Right ventricle myocardium superior (tissue), 1 donor: ENCODE results near the gene RB1. TPM values are rescaled to one million over a fixed set of nuclear protein-coding genes. Genes with fewer than 3 reads are reported as not detected.

ENCODE experiments used
- ATAC-seq: fragments of 200-7000 bp; cut with Tn5 transposase; one replicate; pipeline ENCODE4 v1.9.1; 2020; ENCODE audit warnings: mild to moderate bottlenecking; ENCODE audit not compliant: poor library complexity
- DNase-seq: peaks from one replicate; pipeline ENCODE4 v3.0.0-alpha.2; 2020
- intact Hi-C: fragments of 100-400 bp; cut with DNase I; formaldehyde crosslinking; loops from one replicate; pipeline ENCODE4 v1.11.2; 2022
- long read RNA-seq: library from polyadenylated mRNA; unstranded; transcript quantifications from one replicate; pipeline ENCODE4 v2.0.0, GENCODE V29; 2021
- total RNA-seq: library from RNA; stranded (reverse); fragmentation: NEBNext Ultra II Directional; extraction: Animal tissue kit (Norgen Biotek cat#: 25700); gene quantifications from one replicate; pipeline ENCODE4 v1.2.1, GENCODE V29; 2021
- donor health status: DM: no; HTN: yes; CAD: no; lungs with severe emphysema.

RB1 gene
- total RNA-seq = 24.4 TPM
- long read RNA-seq, full-length matches to known transcripts = 25 of 33 reads
- long read RNA-seq, partial matches to known transcripts = 5 of 33 reads
- long read RNA-seq, other reads (novel, unspliced or antisense) = 3 of 33 reads

DNA sequence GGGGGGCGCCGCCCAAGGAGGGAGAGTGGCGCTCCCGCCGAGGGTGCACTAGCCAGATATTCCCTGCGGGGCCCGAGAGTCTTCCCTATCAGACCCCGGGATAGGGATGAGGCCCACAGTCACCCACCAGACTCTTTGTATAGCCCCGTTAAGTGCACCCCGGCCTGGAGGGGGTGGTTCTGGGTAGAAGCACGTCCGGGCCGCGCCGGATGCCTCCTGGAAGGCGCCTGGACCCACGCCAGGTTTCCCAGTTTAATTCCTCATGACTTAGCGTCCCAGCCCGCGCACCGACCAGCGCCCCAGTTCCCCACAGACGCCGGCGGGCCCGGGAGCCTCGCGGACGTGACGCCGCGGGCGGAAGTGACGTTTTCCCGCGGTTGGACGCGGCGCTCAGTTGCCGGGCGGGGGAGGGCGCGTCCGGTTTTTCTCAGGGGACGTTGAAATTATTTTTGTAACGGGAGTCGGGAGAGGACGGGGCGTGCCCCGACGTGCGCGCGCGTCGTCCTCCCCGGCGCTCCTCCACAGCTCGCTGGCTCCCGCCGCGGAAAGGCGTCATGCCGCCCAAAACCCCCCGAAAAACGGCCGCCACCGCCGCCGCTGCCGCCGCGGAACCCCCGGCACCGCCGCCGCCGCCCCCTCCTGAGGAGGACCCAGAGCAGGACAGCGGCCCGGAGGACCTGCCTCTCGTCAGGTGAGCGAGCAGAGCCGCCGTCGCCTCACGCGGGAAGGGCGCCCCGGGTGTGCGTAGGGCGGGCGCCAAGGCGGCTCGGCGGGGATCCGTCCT lies at the start of gene RB1:
TSS of gene RB1 (plus strand) at position 393 of the 784 bp plus-strand sequence. CDS start at position 555, 162 bp downstream.
- intact Hi-C loops = loop anchor here (10.0 kb wide), 2 partner anchors 69 to 179 kb away; partner anchors contain the start of gene ITM2B
- ATAC-seq (peak; percentile 95), DNase-seq (peak; percentile 96)

DNA sequence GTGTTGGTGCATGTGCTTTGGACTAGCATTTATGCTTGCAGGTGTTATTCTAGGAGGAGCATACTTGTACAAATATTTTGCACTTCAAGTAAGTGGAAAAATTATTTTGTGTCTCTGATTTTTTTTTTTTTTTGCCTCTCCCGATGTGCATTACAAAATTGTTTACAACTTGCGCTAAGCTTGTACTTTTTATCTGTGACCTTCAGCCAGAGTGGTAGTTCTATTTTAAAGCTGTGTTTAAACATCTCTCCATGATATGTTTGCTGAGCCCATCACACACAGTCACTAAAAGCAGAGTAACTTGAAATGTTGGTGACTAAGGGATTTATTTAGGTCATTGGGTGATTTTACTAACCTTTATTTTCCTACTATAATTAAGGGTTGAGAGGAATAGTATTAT lies 49.7 kb upstream of the RB1 start:
- ATAC-seq = peak; percentile 47
- intact Hi-C loops = no loop called here
- no peak for DNase-seq

DNA sequence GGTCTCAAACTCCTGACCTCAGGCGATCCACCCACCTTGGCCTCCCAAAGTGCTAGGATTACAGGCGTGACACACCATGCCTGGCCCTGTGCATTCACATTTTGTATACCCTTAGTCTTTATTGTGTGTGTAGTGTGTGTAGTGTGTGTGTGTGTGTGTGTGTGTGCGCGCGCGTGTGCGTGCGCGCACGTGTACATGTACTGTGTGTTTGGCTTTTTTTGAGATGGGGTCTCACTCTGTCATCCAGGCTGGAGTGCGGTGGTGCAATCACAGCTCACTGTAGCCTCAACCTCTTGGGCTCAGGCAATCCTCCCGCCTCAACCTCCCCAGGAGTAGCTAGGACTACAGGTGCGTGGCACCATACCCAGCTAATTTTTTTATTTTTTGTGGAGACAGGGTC lies 48.5 kb upstream of the RB1 start:
- ATAC-seq (no peak), DNase-seq (no peak)
- intact Hi-C loops = no loop called here

DNA sequence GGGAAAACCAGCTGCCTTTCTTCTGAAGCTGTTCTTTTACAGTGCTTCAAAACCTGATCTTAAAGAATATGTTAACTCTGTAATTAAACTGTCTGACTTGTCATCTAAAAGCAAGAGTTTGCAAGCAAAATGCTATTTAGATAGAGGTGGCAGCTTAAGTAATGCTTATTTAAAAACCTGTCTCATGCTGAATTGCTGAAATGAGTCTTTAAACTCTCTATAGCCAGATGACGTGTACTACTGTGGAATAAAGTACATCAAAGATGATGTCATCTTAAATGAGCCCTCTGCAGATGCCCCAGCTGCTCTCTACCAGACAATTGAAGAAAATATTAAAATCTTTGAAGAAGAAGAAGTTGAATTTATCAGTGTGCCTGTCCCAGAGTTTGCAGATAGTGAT lies 47.6 kb upstream of the RB1 start:
- intact Hi-C loops = no loop called here
- DNase-seq (no peak), ATAC-seq (no peak)

DNA sequence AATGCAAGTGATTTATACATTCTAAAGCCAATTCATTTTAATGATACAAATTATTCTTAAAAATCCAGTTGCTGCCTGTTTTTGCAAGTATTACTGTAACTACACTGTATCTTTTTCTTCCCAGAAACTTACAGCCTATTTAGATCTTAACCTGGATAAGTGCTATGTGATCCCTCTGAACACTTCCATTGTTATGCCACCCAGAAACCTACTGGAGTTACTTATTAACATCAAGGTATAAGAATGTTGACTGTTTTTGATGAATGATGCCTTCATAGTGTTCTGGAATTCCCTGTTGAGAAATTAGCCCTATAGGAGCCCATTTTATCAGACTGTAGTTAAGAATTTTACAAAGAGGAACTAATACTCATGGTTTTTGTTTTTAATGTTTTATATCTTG lies 45.5 kb upstream of the RB1 start:
- DNase-seq = no peak
- intact Hi-C loops = no loop called here
- ATAC-seq = no peak

DNA sequence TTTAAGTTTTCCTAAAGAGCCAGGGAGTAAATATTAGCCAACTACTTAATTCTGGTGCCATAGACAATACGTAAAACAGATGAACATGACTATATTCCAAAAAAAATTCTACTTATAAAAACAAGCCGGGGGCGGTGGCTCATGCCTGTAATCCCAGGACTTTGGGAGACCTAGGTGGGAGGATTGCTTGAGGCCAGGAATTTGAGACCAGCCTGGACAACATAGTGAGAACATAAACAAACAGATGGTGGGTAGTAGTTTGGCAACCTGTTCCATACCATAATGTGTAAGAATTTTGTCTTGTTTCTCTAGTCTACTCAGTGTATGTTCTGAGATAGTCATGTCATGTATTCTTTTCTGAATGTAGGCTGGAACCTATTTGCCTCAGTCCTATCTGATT lies 45.1 kb upstream of the RB1 start:
- intact Hi-C loops = no loop called here
- no peak for ATAC-seq
- DNase-seq = no peak

DNA sequence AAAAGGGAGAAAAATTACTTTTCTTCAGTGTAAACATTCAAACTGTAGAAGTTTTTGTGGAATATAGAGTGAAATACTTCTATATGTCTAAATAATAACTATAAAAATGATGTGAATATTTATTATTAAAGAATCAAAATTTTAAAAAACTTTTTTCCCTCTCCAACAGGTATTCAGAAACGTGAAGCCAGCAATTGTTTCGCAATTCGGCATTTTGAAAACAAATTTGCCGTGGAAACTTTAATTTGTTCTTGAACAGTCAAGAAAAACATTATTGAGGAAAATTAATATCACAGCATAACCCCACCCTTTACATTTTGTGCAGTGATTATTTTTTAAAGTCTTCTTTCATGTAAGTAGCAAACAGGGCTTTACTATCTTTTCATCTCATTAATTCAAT lies 42.6 kb upstream of the RB1 start:
- intact Hi-C loops = no loop called here
- ATAC-seq (no peak), DNase-seq (no peak)

DNA sequence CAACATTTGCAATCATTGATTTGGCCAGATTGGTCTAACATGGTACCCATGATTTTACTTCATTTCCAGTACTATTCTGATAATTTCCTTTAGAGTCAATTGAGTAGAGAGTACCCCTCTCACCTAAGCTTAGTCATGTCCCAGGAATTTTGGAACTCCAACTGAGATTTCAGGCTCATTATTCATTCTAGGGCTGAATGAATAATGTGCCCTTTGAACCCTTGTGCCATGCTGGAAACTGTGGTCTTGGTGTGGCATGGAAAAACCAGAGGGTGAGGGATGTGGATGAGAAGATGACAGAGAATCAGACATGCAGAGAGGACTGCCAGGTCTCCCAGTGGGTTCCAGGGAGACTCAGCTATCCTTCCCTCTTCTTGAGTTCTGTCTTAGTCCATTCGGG lies 40.4 kb upstream of the RB1 start:
- DNase-seq (no peak), ATAC-seq (no peak)
- intact Hi-C loops = no loop called here

DNA sequence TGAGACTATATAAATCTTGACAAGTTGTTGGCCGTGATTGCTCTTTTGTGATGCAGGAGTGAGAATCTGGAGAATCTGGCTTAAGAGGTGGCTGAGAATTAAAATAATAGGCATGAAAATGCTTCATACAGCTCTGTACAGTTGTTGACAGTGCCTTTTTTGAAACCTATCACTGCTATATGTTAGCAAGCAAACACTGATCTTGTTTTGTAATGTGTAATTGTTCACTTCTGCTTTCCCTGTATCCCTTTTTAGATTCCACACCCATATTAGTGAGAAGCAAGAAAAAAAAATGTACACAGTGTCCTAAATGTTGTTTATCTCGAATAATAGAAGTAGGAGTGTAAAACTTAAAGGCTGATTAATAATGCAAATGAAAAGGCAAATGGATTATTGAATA lies 39.5 kb upstream of the RB1 start:
- DNase-seq = no peak
- intact Hi-C loops = no loop called here
- ATAC-seq = no peak

DNA sequence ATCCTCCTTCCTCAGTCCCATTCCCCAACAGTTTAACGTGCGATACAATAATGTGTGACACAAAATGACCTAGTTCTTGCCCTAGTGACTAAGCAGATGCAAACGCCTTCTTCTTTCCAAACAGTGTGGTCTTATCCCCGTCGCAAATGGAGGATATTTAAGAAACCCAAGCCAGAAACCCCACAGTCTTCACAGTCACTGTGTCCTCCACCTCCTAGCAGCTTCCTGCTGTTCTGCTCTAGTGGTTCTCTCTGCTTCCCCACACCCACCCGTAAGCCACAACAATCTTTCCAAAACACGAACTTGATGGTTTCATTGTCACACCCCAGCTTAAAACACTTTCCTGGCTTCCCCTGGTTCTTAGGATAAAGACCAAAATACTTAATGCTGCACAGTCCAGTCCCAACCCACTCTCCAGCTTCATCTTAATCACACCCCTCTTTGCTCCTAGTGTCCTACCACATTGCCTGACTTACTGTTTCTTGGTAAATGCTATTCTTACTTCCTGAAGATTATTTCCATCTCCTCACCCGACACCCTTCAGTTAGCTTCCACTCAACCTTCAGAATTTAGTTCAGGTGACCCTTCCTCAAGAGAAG lies 38.2 kb upstream of the RB1 start:
- intact Hi-C loops = no loop called here
- DNase-seq = no peak
- no peak for ATAC-seq

DNA sequence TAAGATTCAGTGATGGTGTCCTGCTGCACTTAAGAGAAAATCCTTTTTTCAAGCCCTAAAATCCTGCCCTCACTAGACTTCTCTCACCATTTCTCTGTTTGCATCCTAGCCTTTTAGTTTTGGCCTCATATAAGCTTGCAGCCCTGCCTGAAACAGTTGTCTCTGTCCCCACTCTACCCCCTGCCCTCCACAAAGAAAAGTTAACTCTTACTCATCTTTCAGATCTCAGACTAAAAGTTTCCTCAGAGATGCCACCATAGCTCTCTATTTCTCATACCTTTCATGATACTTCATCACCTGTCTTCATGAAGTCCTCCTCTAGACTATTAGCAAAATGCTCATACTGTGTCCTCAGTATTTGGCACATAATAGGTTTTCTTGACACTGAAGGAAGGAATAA lies 37.4 kb upstream of the RB1 start:
- no peak for ATAC-seq
- intact Hi-C loops = no loop called here
- no peak for DNase-seq

DNA sequence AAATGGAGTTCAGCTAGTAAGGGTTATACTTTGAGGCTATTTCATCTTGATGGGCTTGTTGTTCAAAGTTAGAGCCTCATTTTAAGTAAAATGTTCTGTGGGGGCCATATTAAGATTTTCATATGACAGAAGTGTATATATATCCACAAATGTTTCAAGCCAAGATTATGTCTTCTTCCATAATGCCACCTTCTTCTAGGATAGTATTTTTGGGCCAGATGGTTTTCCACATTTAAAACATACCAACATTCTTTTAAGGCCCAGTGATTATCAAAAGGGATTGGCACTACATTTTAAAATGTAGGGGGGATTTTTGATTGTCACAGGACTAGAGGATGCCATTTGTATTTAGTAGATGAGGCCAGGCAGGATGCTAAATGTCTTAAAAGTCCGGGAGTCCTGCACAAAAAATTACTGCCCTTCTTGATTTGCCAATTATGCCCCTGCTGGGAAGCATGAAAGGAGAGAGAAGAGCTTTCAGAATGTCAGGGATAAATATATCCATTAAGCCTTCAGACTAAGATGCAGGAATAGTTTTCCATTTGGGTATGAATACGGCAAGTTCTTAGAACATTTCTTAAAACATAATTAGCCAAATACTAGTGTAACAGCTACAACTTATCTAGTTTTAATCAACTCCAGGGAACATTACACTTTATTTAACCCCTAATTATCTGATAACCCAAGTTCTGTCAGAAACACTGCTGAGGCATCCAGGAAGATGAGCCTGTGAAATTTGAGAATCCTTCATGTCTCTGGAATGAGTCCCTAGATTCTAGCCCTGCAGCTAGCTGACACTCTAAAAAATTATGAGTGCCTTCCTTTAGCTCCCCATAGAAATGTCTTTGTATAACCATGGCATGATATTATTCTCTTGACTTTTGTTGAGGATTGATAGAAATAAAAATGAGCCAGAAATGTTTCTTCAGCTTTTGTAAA lies 36.6 kb upstream of the RB1 start:
- no peak for DNase-seq
- ATAC-seq = no peak
- intact Hi-C loops = no loop called here

DNA sequence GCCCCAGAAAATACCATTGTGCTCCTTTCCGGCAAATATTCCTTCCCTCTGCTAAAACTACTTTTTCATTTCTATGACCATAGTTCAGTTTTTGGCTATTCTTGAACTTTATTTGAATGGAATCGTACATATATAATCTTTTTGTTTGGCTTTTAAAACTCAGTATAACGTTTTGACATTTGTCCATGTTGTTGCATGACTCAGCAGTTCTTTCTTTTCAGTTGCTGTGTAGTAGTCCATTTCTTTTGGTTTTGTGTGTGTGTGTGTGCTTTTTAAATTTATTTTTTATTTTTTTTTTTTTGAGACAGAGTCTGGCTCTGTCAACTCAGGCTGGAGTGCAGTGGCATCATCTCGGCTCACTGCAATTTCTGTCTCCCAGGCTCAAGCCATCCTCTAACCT lies 35.5 kb upstream of the RB1 start:
- DNase-seq (no peak), ATAC-seq (no peak)
- intact Hi-C loops = no loop called here

DNA sequence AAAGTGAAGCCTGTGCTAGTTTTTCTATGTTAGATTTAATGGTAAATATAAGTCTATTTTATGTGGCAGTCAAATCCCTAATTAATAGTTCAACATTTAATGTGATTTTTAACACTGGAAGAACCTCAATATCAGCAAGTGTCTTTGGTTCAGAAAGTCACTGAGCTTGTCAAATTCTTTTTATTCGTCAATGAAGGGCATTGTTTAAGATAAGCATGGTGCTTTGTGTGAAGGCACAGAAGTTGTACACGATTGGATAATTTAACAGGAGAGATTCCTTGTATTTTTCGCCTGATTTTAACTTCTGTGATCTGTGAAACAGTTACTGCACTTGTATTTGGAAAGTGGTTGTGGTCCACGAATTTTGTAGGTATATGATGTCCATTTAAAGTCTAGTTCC lies 30.2 kb upstream of the RB1 start:
- no peak for ATAC-seq
- DNase-seq = no peak
- intact Hi-C loops = no loop called here

DNA sequence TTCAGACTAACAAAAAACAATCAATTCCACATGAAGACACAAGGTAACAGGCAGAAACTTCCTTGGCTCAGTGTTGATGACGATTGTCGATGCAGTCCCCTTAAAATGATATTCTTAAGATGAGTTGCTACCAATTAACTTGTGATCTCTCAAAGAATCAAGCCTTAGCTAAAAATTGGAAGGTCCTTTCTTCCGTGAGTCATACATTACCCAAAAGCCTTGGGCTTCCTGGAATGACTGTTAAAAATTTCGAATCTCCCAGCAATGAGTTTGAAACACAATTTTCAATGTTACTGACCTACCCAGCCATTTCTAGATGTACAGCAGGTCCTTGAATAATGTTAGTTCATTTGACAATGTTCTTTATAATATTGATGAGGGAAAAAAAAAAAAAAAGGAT lies 28.0 kb upstream of the RB1 start:
- no peak for DNase-seq
- ATAC-seq = no peak
- intact Hi-C loops = no loop called here

DNA sequence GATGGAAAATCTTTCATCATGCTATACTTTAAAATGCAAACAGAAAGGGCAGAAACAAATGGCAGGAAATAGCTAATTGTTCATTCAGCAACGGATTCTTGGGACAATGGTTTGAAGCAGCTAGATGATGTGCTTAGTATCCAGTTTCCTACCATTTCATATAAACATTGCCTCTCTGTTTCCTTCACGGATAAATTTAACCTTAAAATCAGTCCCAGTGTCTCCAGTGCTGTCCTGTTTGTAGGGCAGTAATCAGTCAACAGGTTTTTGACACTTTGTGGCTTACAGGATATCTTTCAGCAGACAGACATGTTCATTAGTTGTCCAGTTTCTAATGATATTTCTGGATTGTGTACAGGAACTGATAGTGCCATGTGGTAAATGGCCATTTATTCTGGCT lies 24.7 kb upstream of the RB1 start:
- intact Hi-C loops = no loop called here
- no peak for ATAC-seq
- DNase-seq = no peak

DNA sequence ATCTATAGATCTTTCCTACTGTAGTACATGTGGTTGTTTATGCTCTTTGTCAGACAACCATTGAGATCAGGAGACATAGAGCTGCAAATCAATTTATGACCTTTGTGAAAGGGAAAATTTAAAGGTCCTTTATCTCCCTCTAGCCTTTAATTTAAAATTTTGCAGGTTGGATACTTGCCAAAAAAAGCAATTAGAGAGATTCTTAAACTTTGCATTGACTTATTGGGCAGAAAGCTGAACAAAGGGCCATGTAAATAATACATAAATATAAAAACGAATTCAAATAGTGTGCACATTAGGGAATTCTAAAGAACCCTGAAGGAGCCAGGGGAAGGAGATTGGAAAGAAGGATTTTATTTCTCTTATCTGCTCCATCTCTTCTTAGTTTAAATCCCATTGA lies 22.0 kb upstream of the RB1 start:
- DNase-seq (no peak), ATAC-seq (no peak)
- intact Hi-C loops = no loop called here

DNA sequence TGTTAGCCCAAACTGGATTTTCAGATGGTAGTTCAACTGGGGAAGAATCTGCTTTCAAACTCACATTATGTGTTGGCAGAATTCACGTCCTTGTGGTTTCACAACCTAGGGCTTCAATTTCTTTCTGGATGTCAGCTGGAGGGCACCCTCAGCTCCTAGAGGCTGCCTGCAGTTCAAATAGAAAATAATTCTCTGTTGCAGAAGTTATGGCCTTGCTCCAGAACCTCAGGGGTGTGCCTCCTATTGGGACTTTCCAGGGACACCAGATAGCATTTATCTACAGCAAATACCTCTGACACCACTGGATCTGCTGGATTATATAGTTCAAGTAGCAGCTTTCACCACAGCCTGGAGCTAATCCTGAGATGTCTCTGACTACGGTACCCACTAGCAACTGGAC lies 11.8 kb upstream of the RB1 start:
- intact Hi-C loops = no loop called here
- ATAC-seq = peak; percentile 63
- DNase-seq = no peak

DNA sequence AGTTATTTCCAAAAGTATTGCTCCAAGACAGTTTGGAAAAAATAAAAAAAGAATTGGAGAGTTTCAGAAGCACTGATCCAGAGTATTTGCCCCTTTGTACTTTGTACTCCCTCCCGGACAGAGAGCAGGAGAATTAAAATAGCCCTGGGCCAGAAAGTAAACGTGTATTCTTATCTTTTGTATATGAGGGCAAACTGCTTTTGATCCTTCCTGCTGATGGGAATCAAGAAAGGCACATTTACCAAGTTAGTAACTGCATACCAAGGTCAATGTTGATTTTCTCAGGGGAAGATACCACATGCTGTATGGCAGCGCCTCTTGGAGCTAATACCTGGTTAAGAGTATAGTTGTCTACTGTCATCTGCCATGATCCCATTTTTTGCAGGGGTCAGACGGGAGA lies 10.9 kb upstream of the RB1 start:
- DNase-seq (no peak), ATAC-seq (no peak)
- intact Hi-C loops = no loop called here
